NCI-H510A treated with DMSO at 0.1 percent for 48 hours (cell line): ENCODE results near the gene CTBP2.
"Not testable (repeated sequence)": the region's sequence is repeated elsewhere in the genome, so short reads cannot be mapped to it uniquely, and the experiment has no call there.

ENCODE experiments used
- DNase-seq: peaks from one replicate; lab custom pipeline; 2025; lab: John Stamatoyannopoulos, UW

The CTBP2 gene

GRCh38 chr10:125064681-125065492, 95.5 kb downstream of the CTBP2 start:
- DNase-seq, result peak; percentile 11

- no peak for DNase-seq
Measured at GRCh38 chr10:125063256-125063925, 97.0 kb downstream of the CTBP2 start.

GRCh38 chr10:125062914-125063230, 97.5 kb downstream of the CTBP2 start:
- no peak for DNase-seq

GRCh38 chr10:125062227-125062913, 98.0 kb downstream of the CTBP2 start:
- no peak for DNase-seq

GRCh38 chr10:125061557-125062226, 98.7 kb downstream of the CTBP2 start:
- no peak for DNase-seq

GRCh38 chr10:125060826-125061556, 99.4 kb downstream of the CTBP2 start:
- DNase-seq, result peak; percentile 69

GRCh38 chr10:125060482-125060825, 99.9 kb downstream of the CTBP2 start:
- DNase-seq, result no peak

GRCh38 chr10:125060026-125060425, 100.3 kb downstream of the CTBP2 start:
- no peak for DNase-seq

- not testable (repeated sequence) for DNase-seq
Measured at GRCh38 chr10:125059348-125059747, 101.0 kb downstream of the CTBP2 start.

- DNase-seq, result peak; percentile 62
Measured at GRCh38 chr10:125057158-125058001, 103.0 kb downstream of the CTBP2 start.

GRCh38 chr10:125056161-125057132, 103.9 kb downstream of the CTBP2 start:
- peak; percentile 7 for DNase-seq

GRCh38 chr10:125055446-125055845, 104.9 kb downstream of the CTBP2 start:
- no peak for DNase-seq

- DNase-seq, result no peak
Measured at GRCh38 chr10:125054669-125055268, 105.6 kb downstream of the CTBP2 start.

GRCh38 chr10:125054216-125054615, 106.1 kb downstream of the CTBP2 start:
- DNase-seq, result no peak

- no peak for DNase-seq
Measured at GRCh38 chr10:125052146-125052545, 108.2 kb downstream of the CTBP2 start.

GRCh38 chr10:125050383-125050782, 110.0 kb downstream of the CTBP2 start:
- no peak for DNase-seq

GRCh38 chr10:125049216-125049881, 111.0 kb downstream of the CTBP2 start:
- DNase-seq, result no peak

GRCh38 chr10:125048094-125048864, 112.1 kb downstream of the CTBP2 start:
- DNase-seq, result peak; percentile 76
